HG03432 (cell line): ENCODE measurements around the gene PSEN2.

Experiments
- ATAC-seq: cut with Tn5 transposase; IDR thresholded peaks from one replicate; pipeline ENCODE4 v1.9.1; 2021; ENCODE audit warnings: mild to moderate bottlenecking, moderate library complexity; ENCODE audit not compliant: unreplicated experiment

The PSEN2 gene

DNA sequence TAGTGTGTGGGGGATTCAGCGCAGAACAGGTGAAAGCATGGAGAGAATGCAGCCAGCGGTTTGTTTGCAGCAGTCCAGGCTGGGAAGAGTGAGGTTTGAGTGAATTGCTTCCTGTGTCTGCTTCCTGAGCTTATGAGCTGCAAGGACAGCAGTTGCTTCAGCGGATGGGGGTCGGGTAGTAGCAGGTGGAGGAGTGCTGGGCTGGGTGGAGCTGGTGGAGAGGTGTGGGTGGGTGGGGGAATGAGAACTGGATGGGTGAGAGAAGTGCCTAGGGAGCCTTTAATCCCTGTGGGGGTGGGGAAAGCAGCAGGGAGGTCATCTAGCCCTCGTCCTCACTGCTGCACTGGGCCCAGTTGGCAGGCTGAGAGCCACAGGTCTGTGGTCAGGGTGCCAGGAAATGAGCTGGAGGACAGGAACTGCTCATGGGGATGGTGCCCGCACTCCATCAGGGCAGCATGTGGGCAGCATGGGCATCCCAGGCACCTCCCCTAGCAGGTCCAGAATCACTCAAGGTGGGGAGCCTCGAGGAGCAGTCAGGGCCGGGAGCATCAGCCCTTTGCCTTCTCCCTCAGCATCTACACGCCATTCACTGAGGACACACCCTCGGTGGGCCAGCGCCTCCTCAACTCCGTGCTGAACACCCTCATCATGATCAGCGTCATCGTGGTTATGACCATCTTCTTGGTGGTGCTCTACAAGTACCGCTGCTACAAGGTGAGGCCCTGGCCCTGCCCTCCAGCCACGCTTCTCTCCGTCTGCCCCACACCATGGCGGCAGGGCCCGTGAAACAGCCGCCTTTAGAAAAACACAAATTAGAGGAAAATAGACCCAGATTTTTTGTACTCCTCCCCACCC, 14.8 kb downstream of the PSEN2 start:
- no peak for ATAC-seq

DNA sequence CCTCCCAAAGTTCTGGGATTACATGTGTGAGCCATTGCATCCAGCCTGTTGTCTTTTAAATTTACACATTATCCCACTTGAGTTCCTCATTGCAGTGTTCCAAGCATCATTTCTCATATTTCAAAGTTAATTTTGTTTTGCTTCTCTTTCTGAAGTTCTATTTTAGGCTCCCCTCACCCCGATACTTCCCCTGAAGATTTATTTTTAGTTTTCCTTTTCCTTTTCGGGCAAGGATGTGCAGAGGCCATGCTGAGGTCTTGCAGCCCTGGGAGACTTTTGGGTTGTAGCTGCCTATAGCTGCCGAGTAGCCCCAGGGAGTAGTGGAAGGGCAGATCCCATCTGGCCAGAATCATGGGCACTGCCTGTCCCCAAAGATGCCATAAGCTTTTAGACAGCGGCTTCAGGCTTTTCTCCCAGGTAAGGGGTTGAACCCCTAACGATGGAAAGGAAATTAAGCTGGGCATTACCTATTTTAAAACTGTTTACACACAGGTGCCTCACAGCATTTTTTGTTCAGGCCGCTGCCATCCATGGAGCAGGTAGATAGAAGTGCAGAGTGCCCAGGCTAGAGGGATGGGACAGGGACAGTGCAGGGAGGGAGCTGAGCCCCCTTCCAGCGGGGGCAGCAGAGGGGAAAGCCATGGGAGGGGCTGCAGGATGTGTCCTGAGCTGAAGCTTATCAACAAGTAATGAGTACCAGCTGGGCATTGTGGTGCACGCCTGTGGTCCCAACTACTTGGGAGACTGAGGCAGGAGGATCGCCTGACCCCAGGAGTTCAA, 15.9 kb downstream of the PSEN2 start:
- ATAC-seq = no peak

DNA sequence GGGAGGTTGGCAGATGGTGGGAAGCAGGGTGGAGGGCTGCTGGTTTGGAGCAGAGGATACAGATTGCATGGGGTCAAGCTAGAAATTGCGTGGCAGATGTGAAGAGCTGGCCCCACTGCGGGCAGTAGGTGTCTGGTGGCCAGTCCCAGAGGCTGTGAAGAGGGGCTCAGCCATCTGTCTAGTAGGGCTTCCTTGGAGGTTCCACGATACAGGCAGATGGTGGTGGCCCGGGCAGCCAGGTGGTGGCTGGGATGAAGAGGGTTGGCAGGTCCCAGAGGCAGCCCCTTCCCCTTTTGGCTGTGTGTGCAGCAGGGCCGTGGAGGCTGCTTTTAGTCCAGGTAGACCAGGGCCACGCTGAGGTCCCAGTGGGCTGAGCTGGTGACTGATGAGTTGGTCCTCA, 16.6 kb downstream of the PSEN2 start:
- ATAC-seq = no peak

DNA sequence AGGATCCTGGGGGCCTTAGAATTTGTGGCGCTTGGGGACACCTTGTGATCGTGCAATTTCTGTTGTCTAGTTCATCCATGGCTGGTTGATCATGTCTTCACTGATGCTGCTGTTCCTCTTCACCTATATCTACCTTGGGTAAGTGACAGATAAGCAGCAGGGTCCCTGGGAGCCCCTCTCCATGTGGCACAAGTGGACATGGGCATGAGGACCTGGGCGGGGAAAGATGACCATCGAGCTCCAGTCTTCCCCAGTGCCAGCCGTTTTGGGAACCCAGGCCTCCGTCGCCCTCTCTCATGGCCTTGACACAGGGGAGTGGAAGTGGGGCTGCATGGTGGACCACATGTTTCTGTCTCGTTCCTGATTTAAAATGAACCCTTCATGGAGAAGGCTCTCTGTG, 17.6 kb downstream of the PSEN2 start:
- no peak for ATAC-seq

DNA sequence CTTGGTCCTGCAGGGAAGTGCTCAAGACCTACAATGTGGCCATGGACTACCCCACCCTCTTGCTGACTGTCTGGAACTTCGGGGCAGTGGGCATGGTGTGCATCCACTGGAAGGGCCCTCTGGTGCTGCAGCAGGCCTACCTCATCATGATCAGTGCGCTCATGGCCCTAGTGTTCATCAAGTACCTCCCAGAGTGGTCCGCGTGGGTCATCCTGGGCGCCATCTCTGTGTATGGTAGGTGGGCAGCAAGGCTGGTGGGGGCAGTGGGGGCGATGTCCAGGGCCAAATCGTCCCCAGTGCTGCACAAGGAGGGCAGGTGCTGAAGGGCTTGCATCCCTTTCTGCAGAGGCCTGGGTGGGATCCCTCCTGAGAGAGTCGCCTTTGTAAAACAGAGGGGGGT, 18.4 kb downstream of the PSEN2 start:
- ATAC-seq = no peak

DNA sequence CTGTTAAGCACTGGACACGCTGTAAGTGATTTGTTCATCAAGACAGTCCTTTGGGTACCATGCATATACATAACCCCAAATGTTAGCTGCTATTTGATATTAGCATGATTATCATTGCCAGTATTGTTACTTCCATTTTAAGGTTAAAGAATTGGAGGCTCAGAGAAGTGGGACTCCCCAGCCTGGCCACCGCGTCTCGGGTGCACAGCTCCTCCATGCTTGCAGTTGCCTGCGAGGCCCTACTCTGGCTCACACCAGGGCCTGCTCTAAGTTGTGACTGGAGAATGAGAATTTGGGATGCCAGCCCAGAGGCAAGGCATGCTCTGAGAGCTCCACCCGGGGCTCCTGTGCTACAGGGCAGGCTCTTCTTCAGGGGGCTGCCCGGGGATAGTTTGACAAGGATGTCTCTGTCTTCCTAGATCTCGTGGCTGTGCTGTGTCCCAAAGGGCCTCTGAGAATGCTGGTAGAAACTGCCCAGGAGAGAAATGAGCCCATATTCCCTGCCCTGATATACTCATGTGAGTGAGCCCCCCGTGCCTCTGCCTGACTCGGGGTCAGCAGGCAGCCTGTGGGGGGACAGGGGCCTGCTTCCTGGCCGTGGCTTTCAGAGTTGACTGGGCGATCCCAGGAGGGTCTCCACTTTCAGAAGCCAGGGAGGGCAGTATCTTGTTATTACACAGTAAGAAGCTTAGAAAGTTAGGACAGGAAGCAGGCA, 19.4 kb downstream of the PSEN2 start:
- no peak for ATAC-seq

DNA sequence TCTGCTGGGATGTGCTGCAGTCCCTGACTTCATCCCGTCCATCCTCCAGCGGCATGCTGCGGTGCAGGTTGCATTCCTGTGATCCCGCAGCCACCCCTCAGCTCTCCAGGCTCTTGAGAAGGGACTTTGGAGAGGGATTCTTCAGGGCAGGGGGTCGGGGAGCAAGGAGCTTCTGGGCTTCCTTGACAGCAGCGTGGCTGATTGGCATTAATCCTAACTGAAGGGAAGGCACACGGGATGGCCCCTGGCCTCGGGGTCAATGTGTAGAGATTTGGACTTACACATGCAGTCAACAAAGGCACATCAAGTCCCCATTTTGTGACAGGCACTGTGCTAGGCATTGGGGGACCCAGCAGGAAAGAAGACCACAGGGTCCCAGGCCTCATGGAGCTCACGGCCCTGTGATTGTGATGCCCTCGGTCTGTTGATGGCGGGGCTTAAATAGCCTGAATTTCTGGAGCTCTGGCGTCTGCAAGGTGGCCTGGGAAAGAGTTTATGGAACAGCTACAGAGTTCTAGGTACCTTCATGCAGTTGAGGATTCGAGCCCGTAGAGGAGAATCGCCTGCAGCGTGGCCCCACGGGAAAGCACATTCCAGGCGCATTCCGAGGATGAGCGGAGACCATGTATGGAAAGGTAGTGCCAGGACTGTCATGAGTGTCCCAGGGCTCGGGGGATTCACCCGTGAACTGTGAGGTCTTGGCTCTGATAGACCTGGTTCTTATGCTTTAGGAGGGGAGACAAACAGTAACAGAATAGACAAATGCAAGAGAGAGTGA, 20.1 kb downstream of the PSEN2 start:
- ATAC-seq = no peak

DNA sequence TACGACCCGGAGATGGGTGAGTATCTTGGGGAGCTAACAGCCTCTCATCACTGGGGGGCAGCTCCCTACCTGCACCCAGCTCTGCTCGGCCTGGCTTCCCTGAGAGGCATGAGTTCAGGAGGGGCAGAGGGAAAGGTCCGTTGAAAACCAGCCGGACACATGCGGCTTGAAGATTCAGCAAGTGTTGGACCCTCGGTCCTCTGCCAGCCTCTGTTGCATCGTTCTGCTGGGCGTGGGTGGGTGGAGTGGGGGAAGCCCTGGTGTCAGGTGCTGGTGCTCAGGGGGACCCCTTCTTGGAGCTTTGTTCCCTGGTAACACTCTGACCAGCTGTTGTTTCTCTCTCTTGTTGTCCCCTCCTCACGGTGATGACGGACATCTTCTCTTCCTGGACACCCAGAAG, 20.9 kb downstream of the PSEN2 start:
- ATAC-seq = no peak

DNA sequence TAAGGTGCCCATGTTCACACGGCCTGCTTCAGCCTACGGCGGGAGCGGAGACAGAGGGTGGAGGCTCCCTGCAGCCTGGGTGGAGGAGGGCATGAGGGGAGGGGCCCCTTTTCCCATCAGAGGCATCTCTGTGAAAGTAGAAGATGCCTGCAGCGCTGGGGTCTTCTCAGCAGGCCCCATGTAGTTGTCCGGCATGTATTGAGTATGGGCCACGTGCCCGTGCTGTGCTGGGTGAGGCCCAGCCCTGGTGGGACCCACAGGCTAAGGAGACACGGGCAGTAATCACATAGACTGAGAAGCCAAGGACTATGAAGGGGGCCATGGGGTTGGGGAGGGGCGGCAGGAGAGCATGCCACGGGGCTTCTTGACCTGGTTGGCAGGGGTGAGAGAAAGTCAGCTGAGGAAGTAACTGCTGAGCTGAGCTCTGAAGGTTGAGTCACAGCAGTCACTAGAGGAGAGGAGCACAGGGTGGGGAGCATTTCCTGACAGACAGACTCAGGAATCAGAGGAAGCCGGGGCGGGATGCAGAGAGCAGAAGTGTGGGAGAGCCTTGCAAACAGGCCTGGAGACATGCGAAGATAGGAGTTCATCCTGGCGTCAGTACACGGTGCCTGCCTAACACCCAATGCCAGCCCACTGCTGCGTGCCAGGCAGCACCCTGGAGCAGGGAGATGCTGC, 21.6 kb downstream of the PSEN2 start:
- no peak for ATAC-seq

DNA sequence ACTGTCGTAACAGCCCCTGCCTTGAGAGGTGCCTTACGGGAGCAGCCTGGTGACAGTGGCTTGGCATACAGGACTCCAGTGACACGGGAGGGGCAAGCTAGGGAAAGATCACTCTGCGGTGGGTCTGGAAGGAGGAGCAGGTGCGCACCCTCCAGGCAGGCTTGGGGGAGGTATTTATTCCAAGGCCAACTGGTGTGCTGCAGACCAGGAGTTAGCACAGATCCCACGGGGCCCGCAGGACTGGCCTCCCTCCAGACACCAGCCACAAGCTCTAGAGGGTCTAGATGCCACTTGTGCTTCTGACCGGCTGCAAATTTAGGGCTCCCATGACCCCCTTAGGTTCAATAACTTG, 22.1 kb downstream of the PSEN2 start:
- ATAC-seq = no peak

DNA sequence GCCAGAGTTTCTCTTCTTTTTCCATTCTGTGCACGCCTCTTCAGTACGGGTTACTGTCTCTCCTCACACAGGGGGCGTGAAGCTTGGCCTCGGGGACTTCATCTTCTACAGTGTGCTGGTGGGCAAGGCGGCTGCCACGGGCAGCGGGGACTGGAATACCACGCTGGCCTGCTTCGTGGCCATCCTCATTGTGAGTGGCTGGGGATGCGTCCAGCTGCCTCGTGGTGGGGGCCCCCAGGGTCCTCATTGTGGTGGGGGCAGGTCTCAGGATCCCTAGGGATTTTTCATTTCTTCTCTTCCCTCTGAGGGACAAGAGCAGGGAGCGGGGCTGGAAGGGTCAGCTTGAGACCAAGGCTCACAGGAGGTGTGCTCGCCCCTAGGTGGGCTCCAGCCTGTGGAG, 23.5 kb downstream of the PSEN2 start:
- ATAC-seq = no peak

DNA sequence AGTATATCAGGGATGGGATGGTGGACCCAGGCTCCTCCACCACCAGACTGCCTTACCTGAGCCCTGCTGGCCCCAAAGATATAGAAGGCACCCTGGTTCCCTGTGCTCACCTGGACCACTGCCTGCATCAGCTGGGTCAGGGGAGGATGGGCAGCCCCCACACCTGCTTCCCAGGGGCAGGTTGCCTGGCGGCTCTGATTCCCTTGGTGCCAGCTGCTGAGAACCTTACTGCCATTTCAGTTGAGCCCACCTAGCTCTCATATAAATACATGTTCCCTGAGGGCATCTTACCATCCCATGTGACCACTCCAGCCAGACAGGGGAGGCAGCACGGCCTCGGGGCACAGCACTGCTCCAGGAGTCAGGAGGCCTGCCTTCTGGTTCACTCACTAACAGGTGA, 24.4 kb downstream of the PSEN2 start:
- ATAC-seq = no peak

DNA sequence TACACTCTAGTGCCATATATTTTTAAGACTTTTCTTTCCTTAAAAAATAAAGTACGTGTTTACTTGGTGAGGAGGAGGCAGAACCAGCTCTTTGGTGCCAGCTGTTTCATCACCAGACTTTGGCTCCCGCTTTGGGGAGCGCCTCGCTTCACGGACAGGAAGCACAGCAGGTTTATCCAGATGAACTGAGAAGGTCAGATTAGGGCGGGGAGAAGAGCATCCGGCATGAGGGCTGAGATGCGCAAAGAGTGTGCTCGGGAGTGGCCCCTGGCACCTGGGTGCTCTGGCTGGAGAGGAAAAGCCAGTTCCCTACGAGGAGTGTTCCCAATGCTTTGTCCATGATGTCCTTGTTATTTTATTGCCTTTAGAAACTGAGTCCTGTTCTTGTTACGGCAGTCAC, 25.2 kb downstream of the PSEN2 start:
- ATAC-seq = no peak

DNA sequence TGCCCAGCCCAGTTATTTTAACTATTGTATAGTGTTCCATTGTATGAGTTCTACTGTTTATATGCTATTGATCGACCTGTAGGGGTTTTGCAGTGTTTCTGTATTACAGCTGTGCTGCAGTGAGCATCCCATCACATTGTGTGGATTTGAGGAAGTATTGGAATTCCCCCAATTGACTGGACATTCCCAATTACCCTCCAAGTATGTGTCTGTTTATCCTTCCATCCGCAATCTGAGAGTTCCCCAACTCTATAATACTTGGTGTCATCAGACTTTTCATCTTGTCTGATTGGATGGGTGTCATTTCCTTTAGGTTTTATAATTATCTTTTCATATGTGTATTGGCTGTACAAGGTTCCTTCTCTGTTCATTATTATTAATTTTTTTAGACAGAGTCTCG, 27.8 kb downstream of the PSEN2 start:
- no peak for ATAC-seq

DNA sequence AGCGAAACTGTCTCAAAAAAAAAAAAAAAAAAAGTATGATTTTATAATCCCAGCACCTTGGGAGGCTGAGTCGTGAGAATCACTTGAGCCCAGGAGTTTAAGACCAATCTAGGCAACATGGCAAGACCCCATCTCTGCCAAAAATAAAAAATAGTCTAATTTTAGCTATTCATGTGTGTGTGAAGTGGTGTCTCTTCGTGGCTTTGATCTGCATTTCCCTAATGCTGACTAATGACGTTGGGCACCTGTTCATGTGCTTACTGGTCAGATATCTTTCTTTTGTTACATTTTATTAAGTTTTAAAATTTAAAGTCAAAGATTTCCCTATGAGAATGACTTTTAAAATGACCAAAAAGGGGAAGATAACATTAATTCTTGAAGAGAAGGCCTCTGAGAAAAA, 31.0 kb downstream of the PSEN2 start:
- ATAC-seq = no peak

DNA sequence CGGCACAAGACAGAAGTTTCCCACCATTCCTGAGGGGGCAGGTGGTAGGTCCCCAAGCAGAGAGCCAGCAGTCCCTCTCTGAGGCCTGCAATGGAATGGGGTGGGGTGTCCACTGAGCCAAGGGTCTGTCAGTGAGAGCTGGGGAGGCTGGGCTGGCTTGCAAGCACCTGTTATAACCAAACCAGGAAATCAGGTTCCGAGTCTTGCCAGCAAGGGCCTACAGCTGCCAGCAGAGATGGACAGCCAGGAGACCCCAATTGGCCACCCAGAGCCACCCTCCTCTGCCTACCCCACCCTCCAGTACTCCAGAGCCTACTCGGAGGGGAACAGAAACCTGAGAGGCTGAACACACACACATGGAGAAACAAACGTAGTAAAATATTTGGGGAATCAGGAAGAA, 32.2 kb downstream of the PSEN2 start:
- no peak for ATAC-seq

DNA sequence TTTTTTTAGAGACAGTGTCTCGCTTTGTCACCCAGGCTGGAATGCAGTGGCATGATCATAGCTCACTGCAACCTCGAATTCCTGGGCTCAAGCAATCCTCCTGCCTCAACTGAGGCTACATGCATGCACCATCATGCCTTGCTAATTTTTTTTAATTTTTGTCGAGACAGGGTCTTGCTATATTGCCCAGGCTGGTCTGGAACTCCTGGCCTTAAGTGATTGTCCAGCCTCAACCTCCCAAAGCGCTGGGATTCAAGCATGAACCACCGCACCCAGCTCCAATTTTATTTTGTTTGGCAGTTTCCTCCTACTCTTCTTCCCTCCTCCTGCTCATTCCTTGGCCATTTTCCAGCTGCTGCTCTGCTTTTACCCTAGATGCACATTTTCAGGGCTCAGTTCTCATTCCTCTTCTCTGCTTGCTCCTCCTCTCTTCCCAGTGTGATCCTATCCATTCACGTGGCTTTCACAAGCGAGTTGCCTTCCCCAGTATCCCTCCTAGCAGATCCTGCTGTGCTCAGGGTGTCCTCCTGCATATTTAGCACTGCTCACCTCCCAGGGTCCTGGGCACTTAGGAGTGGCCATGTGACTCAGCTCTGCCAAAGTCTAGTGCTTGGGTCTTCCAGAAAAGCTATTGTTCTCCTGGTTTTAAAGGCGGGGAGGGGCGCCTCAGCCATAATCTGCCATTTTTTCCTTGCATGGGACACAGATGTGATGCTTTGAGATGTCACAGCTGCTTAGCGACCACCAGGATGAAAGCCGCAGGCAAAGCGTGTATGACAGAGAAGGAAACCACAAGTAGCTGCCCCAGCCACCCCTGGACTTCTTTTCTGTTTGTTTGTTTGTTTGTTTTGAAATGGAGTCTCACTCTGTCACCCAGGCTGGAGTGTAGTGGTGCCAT, 33.7 kb downstream of the PSEN2 start:
- no peak for ATAC-seq

DNA sequence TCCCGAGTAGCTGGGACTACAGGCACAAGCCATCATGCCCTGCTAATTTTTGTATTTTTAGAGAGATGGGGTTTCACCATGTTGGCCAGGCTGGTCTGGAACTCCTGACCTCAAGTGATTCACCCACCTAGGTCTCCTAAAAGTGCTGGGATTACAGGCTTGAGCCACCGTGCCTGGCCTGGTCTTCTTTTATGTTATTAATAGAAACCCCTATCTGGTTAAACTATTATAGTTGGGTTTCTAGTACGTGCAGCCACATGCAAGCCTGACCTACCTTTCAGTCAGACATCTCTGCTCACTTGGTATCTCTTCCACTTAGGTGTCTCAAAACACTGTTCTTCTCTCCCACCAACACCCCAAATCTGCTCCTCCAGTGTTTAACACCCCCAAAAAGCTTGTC, 34.4 kb downstream of the PSEN2 start:
- peak; percentile 49 for ATAC-seq

DNA sequence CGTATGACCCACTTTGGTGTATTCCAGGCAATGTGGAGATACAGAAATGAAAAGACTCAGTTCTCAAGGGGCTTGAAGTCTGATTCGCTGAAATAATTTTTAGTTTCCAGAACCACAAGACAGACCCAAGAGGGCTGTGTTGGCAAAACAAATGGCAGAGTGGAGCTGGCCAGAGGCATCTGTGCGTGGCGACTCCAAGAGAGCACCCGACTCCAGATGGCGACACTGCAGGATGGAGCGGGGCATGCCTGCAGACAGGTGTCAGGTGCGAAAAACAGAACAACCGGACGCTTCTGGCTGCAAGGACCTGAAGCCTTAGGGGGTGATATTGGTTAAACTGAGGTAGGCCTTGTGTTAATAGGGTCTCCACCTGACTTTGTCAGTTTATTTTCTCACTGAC, 38.0 kb downstream of the PSEN2 start:
- no peak for ATAC-seq

DNA sequence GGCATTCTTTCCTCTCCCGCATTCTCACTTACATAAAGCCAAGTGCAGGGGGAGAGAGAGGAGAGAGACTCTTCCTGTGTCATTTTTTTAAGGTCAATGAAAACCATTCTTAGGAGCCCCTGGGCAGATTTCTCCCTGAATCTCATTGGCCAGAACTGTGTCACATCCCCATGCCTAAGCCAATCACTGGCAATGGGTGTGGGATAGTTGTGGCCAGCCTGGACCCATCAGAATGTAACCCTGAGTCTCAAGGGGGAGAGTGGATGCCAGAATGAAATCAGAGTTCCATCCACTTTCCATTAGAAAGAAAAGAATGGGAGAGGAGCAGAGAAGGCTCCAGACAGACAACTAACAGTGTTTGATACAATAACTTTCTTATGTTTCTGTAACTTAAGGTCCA, 38.5 kb downstream of the PSEN2 start:
- no peak for ATAC-seq
